Measurements from ENCODE around the gene NPBWR2. TPM values are rescaled to one million over a fixed set of nuclear protein-coding genes. Genes with fewer than 3 reads are reported as not detected.

NPBWR2 gene
- total RNA-seq, 1 experiment from 2014 or later: not detected

DNA sequence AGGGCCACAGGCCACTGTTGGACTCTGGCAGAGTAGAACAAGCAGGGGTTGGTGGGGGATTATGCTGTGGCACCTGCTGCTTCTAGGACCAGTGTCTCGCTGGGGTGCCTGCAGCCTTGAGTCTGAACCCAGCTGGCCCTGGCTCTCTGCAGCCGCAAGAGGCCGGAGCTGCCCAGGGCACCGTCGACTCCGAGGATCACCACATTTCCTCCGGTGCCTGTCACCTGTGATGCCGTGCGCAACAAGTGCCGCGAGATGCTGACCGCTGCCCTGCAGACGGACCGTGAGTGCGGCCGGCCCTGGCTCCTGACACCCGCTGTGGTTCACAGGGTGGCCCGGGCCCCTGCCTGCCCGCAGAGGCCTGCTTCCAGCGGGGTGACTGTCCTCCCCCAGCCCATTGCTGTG is 38.2 kb downstream of the NPBWR2 start:
- Histone ChIP-seq H3K27me3 (ENCODE audit: control insufficient read depth, insufficient read depth, low read length) (no peaks in the 10 kb centered on the region), H3K4me1 (ENCODE audit: control insufficient read depth, insufficient read depth, low read length) (peaks cover 21% of the 10 kb centered on the region), H3K36me3 (ENCODE audit: control insufficient read depth, insufficient read depth, low read length) (no peaks in the 10 kb centered on the region), H3K9me3 (ENCODE audit: control insufficient read depth, insufficient read depth, low read depth, low read length) (no peaks in the 10 kb centered on the region), H3K4me3 (ENCODE audit: low read depth in 2 of 2, low read length in 2 of 2) (no peak overlapping the region), H3K27ac (ENCODE audit: low read length) (no peak overlapping the region)
- ATAC-seq: no peak
- intact Hi-C loops (cut with micrococcal nuclease; ENCODE audit: unreplicated experiment) (no loop called here), in situ Hi-C loops (cut with HindIII; ENCODE audit: low pct_unique_long_range_greater_than_20kb, low sequenced_read_pairs) (no loop called here)
- DNase-seq (ENCODE audit: low read depth, low spot score): no peak
- CTCF ChIA-PET: no interaction called here
- POLR2A ChIA-PET: no interaction called here
- BruUV-seq (replicated peaks): no TSS peak
- no peak for TF ChIP-seq TCF7L2 (IDR thresholded peaks at IDR 0.05; ENCODE audit: low read depth, low read length)
- TF ChIP-seq SIN3A (IDR thresholded peaks at IDR 0.05; ENCODE audit: borderline replicate concordance, insufficient read depth, low read depth, low read length): no peak
- no peak for TF ChIP-seq POLR2AphosphoS5 (IDR thresholded peaks at IDR 0.05; ENCODE audit: low read depth, low read length)

DNA sequence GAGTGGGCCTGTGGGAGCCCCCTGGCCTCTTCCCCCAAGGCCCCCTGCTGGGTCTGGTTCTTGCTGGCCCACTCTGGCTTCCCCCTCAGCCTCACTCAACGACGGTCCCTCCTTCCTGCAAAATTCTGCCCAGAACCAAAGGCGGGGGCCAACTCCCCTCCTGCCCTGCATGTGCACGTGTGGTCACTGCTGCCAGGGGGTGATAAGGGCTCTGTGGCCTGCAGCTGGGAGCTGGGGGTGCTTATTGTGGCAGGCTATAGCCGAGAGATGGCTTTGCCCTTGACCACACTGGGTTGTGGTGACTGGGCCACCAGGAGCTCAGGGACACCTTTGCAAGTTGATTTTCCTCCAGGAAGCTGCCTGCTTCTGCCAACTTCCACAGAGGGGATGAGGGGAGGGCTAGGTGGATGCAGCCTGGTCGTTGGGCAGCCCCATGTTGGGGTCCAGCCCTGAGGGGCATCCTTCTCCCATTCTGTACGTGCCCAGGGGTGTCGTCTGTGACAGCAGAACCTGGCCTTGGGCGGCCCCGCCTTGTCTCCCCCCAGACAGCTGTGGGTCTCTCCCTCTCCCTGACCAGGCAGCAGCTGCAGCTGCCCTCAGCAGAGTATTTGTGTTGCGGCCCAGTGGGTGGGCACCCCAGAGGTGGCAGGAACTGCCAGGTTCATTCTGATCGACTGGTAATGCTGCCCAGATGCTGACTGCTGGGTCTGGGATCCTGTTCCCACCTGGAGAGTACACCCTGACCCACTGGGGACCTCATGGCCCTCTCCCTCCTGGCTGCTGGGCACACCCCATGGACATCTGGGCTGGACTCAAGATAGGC is 38.8 kb downstream of the NPBWR2 start:
- DNase-seq (ENCODE audit: low read depth, low spot score) (no peak), ATAC-seq (no peak)
- TF ChIP-seq CTCF (IDR thresholded peaks at IDR 0.05) (no peak), POLR2AphosphoS5 (IDR thresholded peaks at IDR 0.05; ENCODE audit: low read depth, low read length) (no peak), SIN3A (IDR thresholded peaks at IDR 0.05; ENCODE audit: borderline replicate concordance, insufficient read depth, low read depth, low read length) (no peak), TCF7L2 (IDR thresholded peaks at IDR 0.05; ENCODE audit: low read depth, low read length) (no peak)
- TF ChIP-seq, protein P1, sequence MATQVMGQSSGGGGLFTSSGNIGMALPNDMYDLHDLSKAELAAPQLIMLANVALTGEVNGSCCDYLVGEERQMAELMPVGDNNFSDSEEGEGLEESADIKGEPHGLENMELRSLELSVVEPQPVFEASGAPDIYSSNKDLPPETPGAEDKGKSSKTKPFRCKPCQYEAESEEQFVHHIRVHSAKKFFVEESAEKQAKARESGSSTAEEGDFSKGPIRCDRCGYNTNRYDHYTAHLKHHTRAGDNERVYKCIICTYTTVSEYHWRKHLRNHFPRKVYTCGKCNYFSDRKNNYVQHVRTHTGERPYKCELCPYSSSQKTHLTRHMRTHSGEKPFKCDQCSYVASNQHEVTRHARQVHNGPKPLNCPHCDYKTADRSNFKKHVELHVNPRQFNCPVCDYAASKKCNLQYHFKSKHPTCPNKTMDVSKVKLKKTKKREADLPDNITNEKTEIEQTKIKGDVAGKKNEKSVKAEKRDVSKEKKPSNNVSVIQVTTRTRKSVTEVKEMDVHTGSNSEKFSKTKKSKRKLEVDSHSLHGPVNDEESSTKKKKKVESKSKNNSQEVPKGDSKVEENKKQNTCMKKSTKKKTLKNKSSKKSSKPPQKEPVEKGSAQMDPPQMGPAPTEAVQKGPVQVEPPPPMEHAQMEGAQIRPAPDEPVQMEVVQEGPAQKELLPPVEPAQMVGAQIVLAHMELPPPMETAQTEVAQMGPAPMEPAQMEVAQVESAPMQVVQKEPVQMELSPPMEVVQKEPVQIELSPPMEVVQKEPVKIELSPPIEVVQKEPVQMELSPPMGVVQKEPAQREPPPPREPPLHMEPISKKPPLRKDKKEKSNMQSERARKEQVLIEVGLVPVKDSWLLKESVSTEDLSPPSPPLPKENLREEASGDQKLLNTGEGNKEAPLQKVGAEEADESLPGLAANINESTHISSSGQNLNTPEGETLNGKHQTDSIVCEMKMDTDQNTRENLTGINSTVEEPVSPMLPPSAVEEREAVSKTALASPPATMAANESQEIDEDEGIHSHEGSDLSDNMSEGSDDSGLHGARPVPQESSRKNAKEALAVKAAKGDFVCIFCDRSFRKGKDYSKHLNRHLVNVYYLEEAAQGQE (IDR thresholded peaks at IDR 0.05; ENCODE audit: insufficient read depth in 1 of 2, low read depth in 2 of 2, low read length in 1 of 2): no peak
- CTCF ChIA-PET: no interaction called here
- POLR2A ChIA-PET: no interaction called here
- in situ Hi-C loops (cut with HindIII; ENCODE audit: low pct_unique_long_range_greater_than_20kb, low sequenced_read_pairs): no loop called here
- Histone ChIP-seq H3K36me3 (ENCODE audit: control insufficient read depth, insufficient read depth, low read length) (no peaks in the 10 kb centered on the region), H3K27me3 (ENCODE audit: control insufficient read depth, insufficient read depth, low read length) (no peaks in the 10 kb centered on the region), H3K4me3 (ENCODE audit: low read depth in 2 of 2, low read length in 2 of 2) (no peak overlapping the region), H3K9me3 (ENCODE audit: control insufficient read depth, insufficient read depth, low read depth, low read length) (no peaks in the 10 kb centered on the region), H3K4me1 (ENCODE audit: control insufficient read depth, insufficient read depth, low read length) (peaks cover 26% of the 10 kb centered on the region), H3K27ac (ENCODE audit: low read length) (no peak overlapping the region)
- BruUV-seq (replicated peaks): no TSS peak
- intact Hi-C loops (cut with micrococcal nuclease; ENCODE audit: unreplicated experiment): no loop called here

GRCh38 chr20:64067733-64068307 is 39.5 kb downstream of the NPBWR2 start:
- in situ Hi-C loops (cut with HindIII; ENCODE audit: low pct_unique_long_range_greater_than_20kb, low sequenced_read_pairs) (no loop called here), intact Hi-C loops (cut with micrococcal nuclease; ENCODE audit: unreplicated experiment) (no loop called here)
- ChIA-PET POLR2A (no interaction called here), CTCF (no interaction called here)
- H3K4me3 ChIP-seq (ENCODE audit: low read depth in 2 of 2, low read length in 2 of 2): no peak overlapping the region
- no peaks in the 10 kb centered on the region for H3K27me3 ChIP-seq (ENCODE audit: control insufficient read depth, insufficient read depth, low read length)
- no peaks in the 10 kb centered on the region for H3K9me3 ChIP-seq (ENCODE audit: control insufficient read depth, insufficient read depth, low read depth, low read length)
- DNase-seq (ENCODE audit: low read depth, low spot score) (no peak), ATAC-seq (no peak)
- BruUV-seq (replicated peaks): no TSS peak
- H3K36me3 ChIP-seq (ENCODE audit: control insufficient read depth, insufficient read depth, low read length): no peaks in the 10 kb centered on the region
- TF ChIP-seq, protein P1 (IDR thresholded peaks at IDR 0.05; ENCODE audit: insufficient read depth in 1 of 2, low read depth in 2 of 2, low read length in 1 of 2): no peak
- TF ChIP-seq SIN3A (IDR thresholded peaks at IDR 0.05; ENCODE audit: borderline replicate concordance, insufficient read depth, low read depth, low read length) (no peak), TCF7L2 (IDR thresholded peaks at IDR 0.05; ENCODE audit: low read depth, low read length) (no peak), POLR2AphosphoS5 (IDR thresholded peaks at IDR 0.05; ENCODE audit: low read depth, low read length) (no peak), CTCF (IDR thresholded peaks at IDR 0.05) (no peak)
- H3K27ac ChIP-seq (ENCODE audit: low read length): no peak overlapping the region
- H3K4me1 ChIP-seq (ENCODE audit: control insufficient read depth, insufficient read depth, low read length): peaks cover 26% of the 10 kb centered on the region
